ENCODE results near the gene NKX2-2.

Gene NKX2-2

GRCh38 chr20:21521596-21522480 is 8.0 kb upstream of the NKX2-2 start:
- no peak for DNase-seq (ENCODE audit: low spot score)

- DNase-seq (ENCODE audit: low spot score): no peak
Measured at GRCh38 chr20:21520702-21521595, 7.1 kb upstream of the NKX2-2 start.

GRCh38 chr20:21519136-21519584 is 5.3 kb upstream of the NKX2-2 start:
- no peak for DNase-seq (ENCODE audit: low spot score)

- DNase-seq (ENCODE audit: low spot score): no peak
Measured at GRCh38 chr20:21518292-21518991, 4.6 kb upstream of the NKX2-2 start.

- no peak for DNase-seq (ENCODE audit: low spot score)
Measured at GRCh38 chr20:21517566-21518277, 3.9 kb upstream of the NKX2-2 start.

- no peak for DNase-seq (ENCODE audit: low spot score)
Measured at GRCh38 chr20:21516861-21517565, 3.1 kb upstream of the NKX2-2 start.

GRCh38 chr20:21516180-21516567 is 2.3 kb upstream of the NKX2-2 start:
- no peak for DNase-seq (ENCODE audit: low spot score)

- no peak for DNase-seq (ENCODE audit: low spot score)
Measured at GRCh38 chr20:21515300-21516179, 1.7 kb upstream of the NKX2-2 start.

GRCh38 chr20:21514553-21515251 is 838 bp upstream of the NKX2-2 start:
- no peak for DNase-seq (ENCODE audit: low spot score)

- no peak for DNase-seq (ENCODE audit: low spot score)
Measured at GRCh38 chr20:21513181-21513663, 642 bp downstream of the NKX2-2 start.

- no peak for DNase-seq (ENCODE audit: low spot score)
Measured at GRCh38 chr20:21512634-21513180, 1.2 kb downstream of the NKX2-2 start.

GRCh38 chr20:21511850-21512633 is 1.8 kb downstream of the NKX2-2 start:
- no peak for DNase-seq (ENCODE audit: low spot score)

- no peak for DNase-seq (ENCODE audit: low spot score)
Measured at GRCh38 chr20:21511485-21511849, 2.4 kb downstream of the NKX2-2 start.

- DNase-seq (ENCODE audit: low spot score): no peak
Measured at GRCh38 chr20:21510414-21511384, 3.2 kb downstream of the NKX2-2 start.

- no peak for DNase-seq (ENCODE audit: low spot score)
Measured at GRCh38 chr20:21509597-21510371, 4.1 kb downstream of the NKX2-2 start.

- DNase-seq (ENCODE audit: low spot score): no peak
Measured at GRCh38 chr20:21509079-21509596, 4.7 kb downstream of the NKX2-2 start.
